AG09309 (cell line): ENCODE results near the gene FAM107B.
"Not testable (repeated sequence)": the region's sequence is repeated elsewhere in the genome, so short reads cannot be mapped to it uniquely, and the experiment has no call there.

Experiments used
- DNase-seq: peaks from one replicate; pipeline ENCODE4 v3.0.0-alpha.2; 2010; ENCODE audit warnings: low read depth
- H3K4me3 ChIP-seq: 2 replicates; pipeline ENCODE4 v1.5.1; 2011; ENCODE audit warnings: mild to moderate bottlenecking, low read depth, low read length, moderate library complexity; ENCODE audit not compliant: control insufficient read depth
- TF ChIP-seq, protein P1 (sequence below): IDR thresholded peaks from 2 replicates; pipeline ENCODE4 v1.5.1; 2011; ENCODE audit warnings: mild to moderate bottlenecking, low read depth, low read length, inconsistent platforms; ENCODE audit not compliant: insufficient read depth, control insufficient read depth; ENCODE audit errors: missing control alignments

FAM107B gene

DNA sequence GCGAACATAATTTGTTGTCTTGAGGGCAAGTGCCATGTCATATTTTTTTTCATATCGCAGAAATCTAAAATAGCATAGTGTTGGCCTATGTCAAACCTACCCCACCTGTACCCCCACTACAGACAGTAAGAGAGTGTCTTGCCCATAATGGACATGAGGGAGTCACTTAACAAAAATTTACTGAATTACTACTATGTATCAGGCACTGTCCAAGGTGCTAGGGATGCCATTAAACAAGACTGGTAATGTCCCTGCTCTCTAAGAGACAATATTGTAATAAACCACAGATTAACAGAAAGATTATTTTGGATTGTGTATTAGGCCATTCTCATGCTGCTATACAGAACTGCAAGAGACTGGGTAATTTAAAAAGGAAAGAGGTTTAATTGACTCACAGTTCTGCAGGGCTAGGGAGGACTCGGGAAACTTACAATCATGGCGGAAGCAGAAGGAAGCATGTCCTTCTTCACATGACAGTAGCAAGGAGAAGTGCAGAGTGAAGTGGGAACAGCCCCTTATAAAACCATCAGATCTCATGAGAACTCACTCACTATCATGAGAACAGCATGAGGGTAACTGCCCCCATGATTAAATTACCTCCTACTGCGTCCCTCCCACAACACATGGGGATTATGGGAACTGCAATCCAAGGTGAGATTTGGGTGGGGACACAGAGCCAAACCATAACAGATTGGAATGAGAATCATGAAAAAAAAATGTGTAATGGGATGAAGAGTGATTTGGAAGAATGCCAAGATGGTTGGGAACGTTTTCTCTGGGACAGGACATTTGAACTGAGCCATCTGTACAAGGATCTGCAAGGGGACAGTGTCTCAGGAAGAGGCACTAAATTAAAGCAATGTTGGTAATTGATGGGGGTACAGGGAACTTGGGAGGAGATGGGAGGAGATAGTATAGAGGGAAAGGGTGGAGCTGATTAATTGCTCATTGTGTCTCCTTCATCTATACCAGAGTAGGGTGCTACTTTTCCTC lies 108.5 kb downstream of the FAM107B start:
- DNase-seq = no peak
- no peak overlapping the region for H3K4me3 ChIP-seq
- TF ChIP-seq, protein P1, sequence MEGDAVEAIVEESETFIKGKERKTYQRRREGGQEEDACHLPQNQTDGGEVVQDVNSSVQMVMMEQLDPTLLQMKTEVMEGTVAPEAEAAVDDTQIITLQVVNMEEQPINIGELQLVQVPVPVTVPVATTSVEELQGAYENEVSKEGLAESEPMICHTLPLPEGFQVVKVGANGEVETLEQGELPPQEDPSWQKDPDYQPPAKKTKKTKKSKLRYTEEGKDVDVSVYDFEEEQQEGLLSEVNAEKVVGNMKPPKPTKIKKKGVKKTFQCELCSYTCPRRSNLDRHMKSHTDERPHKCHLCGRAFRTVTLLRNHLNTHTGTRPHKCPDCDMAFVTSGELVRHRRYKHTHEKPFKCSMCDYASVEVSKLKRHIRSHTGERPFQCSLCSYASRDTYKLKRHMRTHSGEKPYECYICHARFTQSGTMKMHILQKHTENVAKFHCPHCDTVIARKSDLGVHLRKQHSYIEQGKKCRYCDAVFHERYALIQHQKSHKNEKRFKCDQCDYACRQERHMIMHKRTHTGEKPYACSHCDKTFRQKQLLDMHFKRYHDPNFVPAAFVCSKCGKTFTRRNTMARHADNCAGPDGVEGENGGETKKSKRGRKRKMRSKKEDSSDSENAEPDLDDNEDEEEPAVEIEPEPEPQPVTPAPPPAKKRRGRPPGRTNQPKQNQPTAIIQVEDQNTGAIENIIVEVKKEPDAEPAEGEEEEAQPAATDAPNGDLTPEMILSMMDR = no peak

DNA sequence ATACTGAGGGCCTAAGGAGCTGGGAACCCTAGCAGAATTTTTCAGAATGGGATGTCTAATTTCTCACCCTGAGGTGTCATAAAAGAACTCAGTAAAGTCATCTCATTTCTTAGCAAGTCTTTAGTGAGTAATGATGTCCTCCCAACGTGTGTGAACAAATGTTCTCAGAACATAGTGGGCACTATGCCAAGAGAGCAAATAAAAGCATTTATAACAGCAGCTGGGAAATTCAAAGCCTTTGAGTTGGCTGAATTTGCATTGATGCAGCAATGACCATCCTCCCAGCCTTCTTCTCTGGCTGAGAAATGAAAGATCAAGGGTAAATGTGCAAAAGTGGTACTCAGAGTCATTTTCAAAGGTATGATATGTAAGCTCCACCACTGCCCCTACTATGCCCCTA lies 109.4 kb downstream of the FAM107B start:
- H3K4me3 ChIP-seq = no peak overlapping the region
- TF ChIP-seq, protein P1 = no peak
- no peak for DNase-seq

DNA sequence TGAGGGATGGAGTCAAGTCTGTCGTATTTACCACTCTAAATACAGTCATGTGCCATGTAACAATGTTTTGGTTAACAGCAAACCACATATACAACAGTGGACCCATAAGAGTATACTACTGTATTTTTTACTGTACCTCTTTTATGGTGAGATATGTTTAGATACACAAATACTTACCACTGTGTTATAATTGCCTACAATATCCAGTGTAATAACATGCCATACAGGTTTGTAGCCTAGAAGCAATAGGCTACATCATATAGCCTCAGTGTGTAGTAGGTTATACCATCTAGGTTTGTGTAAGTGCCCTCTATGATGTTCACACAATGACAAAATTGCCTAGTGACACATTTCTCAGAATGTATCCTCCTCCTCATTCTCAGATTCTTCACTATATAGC lies 110.4 kb downstream of the FAM107B start:
- no peak for DNase-seq
- TF ChIP-seq, protein P1 = no peak

DNA sequence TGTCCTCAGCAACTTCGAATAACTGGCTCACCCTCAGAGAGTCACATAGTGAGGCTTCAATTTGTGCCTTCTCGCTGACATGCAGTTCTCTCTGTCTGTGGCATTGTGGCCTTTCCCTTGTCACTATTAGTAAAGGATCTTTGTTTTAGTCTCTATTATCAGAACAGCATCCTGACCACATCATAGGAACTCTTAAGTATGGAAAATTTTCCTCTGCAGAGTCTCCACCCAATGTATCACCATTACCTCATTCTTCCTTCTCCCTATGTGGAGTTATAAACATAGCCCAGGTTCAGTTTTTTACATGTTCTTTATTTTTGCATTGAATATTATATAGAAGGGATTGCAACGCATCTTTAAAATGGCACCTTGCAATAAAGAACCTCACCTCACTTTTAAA lies 112.9 kb downstream of the FAM107B start:
- TF ChIP-seq, protein P1 = no peak
- H3K4me3 ChIP-seq = no peak overlapping the region
- no peak for DNase-seq

More for the DNA sequence above, 110.4 kb downstream of the FAM107B start:
- H3K4me3 ChIP-seq = no peak overlapping the region

DNA sequence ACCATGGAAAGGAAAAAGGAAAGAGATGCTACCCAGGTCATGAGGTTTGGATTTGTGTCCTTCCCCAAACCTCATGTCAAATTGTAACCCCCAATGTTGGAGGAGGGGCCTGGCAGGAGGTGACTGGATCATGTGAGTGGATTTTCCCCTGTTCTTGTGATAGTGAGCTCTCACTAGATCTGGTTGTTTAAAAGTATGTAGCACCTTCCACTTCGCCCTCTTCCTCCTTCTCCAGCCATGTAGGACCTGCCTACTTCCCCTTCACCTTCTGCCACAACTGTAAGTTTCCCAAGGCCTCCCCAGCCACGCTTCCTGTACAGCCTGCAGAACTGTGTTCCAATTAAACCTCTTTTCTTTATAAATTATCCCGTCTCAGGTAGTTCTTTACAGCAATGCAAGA lies 113.9 kb downstream of the FAM107B start:
- TF ChIP-seq, protein P1 = no peak
- DNase-seq = no peak
- no peak overlapping the region for H3K4me3 ChIP-seq

DNA sequence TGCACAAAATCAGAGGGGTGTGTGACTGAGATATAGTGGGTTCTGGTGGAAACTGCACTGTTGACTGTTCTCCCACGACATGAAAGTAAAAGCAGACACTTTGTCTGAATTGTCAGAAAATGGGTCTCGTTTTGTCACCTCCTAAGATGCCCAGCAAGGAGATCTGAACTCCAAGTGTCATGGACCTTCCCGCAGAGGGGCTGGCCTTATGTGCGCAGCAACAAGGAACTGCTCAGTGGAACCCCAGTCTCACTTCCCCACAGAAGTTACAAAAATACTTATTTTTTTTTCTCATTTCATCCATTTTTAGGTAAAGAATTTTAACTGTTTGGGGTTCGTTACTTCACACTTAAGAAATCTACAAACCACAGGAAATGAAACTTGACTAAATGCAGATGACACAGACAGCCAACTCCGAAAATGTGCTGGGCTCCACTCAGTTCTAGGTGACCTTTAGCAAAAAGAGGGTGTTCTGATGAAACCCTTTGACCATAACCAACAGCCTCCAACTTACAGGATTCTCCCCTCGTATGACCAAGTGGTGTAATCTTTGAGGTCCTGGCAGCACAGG lies 115.0 kb downstream of the FAM107B start:
- DNase-seq = no peak
- no peak overlapping the region for H3K4me3 ChIP-seq
- TF ChIP-seq, protein P1 = no peak

DNA sequence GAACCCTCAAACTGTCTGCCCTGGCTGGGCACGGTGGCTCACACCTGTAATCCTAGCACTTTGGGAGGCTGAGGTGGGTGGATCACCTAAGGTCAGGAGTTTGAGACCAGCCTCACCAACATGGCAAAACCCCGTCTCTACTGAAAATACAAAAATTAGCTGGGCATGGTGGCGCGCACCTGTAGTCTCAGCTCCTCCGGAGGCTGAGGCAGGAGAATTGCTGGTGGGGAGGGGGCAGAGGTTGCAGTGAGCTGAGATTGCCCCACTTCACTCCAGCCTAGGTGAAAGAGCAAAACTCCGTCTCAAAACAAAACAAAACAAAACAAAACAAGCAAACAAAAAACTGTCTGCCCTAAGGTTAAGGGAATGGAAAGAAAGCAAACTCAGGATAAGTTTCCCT lies 115.6 kb downstream of the FAM107B start:
- DNase-seq, H3K4me3 ChIP-seq: not testable (repeated sequence)
